ENCODE measurements around the gene IPO8. TPM values are rescaled to one million over a fixed set of nuclear protein-coding genes. Genes with fewer than 3 reads are reported as not detected.

The IPO8 gene
- total and polyA plus RNA-seq, 4 donors = 6.7 to 52.7 (median 33.0) TPM

- DNase-seq = no peak
- TF ChIP-seq, protein P1, sequence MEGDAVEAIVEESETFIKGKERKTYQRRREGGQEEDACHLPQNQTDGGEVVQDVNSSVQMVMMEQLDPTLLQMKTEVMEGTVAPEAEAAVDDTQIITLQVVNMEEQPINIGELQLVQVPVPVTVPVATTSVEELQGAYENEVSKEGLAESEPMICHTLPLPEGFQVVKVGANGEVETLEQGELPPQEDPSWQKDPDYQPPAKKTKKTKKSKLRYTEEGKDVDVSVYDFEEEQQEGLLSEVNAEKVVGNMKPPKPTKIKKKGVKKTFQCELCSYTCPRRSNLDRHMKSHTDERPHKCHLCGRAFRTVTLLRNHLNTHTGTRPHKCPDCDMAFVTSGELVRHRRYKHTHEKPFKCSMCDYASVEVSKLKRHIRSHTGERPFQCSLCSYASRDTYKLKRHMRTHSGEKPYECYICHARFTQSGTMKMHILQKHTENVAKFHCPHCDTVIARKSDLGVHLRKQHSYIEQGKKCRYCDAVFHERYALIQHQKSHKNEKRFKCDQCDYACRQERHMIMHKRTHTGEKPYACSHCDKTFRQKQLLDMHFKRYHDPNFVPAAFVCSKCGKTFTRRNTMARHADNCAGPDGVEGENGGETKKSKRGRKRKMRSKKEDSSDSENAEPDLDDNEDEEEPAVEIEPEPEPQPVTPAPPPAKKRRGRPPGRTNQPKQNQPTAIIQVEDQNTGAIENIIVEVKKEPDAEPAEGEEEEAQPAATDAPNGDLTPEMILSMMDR (IDR thresholded peaks at IDR 0.05; ENCODE audit: control extremely low read depth, extremely low read depth) = no peak
These were observed 4.7 kb upstream of the IPO8 start for GRCh38 chr12:30700216-30700900.

DNA sequence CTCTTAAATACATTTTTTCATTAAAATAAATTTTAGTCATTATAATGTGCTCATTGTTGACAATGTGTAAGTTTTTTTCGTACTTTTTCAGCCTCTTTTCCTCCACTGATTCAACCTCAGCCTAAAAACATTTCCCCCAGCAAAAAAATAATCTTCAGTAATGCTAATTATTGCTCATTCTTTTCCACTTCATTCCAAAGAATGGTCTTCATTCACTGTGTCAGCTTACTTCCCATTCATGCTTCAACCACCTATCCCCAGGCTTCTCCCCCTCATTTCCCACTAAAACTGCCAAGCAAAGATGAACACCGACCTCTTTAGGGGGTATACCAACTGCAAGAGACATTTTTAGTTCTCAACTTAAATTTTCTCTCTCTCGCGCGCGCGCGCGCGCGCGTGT lies 2.7 kb upstream of the IPO8 start:
- no peak for DNase-seq
- ATAC-seq (ENCODE audit: insufficient read depth, low FRiP score) = no peak
- H3K4me3 ChIP-seq = no peak overlapping the region
- TF ChIP-seq, protein P1 (IDR thresholded peaks at IDR 0.05; ENCODE audit: control extremely low read depth, extremely low read depth) = no peak
- H3K27ac ChIP-seq (ENCODE audit: low read depth in 1 of 2, low read length in 1 of 2) = no peak overlapping the region
- H3K9me3 ChIP-seq (ENCODE audit: control insufficient read depth in 4 of 4, insufficient read depth in 3 of 4, low read length in 3 of 4) = no peaks in the 10 kb centered on the region
- H3K9ac ChIP-seq (ENCODE audit: insufficient read depth in 1 of 2, low read length in 2 of 2) = no peak overlapping the region
- 89 to 97% methylated on average over 12 of the region's 12 CpGs for WGBS, 2 donors
- H3K36me3 ChIP-seq (ENCODE audit: control insufficient read depth in 4 of 4, insufficient read depth in 4 of 4, low read length in 4 of 4) = peaks cover 0 to 6% (median 0%) of the 10 kb centered on the region in 4 donors
- H3K4me1 ChIP-seq (ENCODE audit: control insufficient read depth in 5 of 5, insufficient read depth in 5 of 5, low read length in 5 of 5) = peaks cover 0 to 14% (median 8%) of the 10 kb centered on the region in 5 donors
- H3K27me3 ChIP-seq (ENCODE audit: control insufficient read depth in 3 of 3, insufficient read depth in 3 of 3, low read length in 2 of 3) = no peaks in the 10 kb centered on the region

More at GRCh38 chr12:30700216-30700900, 4.7 kb upstream of the IPO8 start:
- H3K27ac ChIP-seq (ENCODE audit: low read depth in 1 of 2, low read length in 1 of 2) = no peak overlapping the region
- no peak overlapping the region for H3K4me3 ChIP-seq
- no peaks in the 10 kb centered on the region for H3K9me3 ChIP-seq (ENCODE audit: control insufficient read depth in 4 of 4, insufficient read depth in 3 of 4, low read length in 3 of 4)
- peaks cover 0 to 3% (median 0%) of the 10 kb centered on the region in 5 donors for H3K4me1 ChIP-seq (ENCODE audit: control insufficient read depth in 5 of 5, insufficient read depth in 5 of 5, low read length in 5 of 5)
- peaks cover 0 to 3% (median under 1%) of the 10 kb centered on the region in 4 donors for H3K36me3 ChIP-seq (ENCODE audit: control insufficient read depth in 4 of 4, insufficient read depth in 4 of 4, low read length in 4 of 4)
- H3K27me3 ChIP-seq (ENCODE audit: control insufficient read depth in 3 of 3, insufficient read depth in 3 of 3, low read length in 2 of 3) = no peaks in the 10 kb centered on the region
- no peak overlapping the region for H3K9ac ChIP-seq (ENCODE audit: insufficient read depth in 1 of 2, low read length in 2 of 2)
- ATAC-seq (ENCODE audit: insufficient read depth, low FRiP score) = no peak
- WGBS, 2 donors = 81 to 87% methylated on average over 6 of the region's 6 CpGs

DNA sequence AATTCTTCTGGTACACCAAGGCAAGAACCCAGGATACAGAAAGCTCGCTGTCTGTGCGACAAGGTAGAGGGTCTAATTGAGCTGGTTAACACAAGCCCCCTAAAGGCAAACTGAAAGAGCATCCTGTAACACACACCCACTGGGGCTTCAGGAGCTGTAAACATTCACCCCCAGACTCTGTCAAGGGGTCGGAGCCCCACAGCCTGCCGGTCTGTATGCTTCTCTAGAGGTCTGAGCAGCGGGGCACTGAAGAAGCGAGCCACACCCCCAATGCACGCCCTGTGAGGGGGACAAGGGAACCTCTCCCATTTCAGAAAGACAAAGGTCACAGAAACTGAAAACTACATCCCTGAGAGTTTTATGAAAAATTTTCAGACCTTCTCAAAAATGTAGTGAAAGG lies 1.3 kb upstream of the IPO8 start:
- 94 to 95% methylated on average over 7 of the region's 7 CpGs for WGBS, 2 donors
- peaks cover 0 to 6% (median 0%) of the 10 kb centered on the region in 4 donors for H3K36me3 ChIP-seq (ENCODE audit: control insufficient read depth in 4 of 4, insufficient read depth in 4 of 4, low read length in 4 of 4)
- DNase-seq (no peak), ATAC-seq (ENCODE audit: insufficient read depth, low FRiP score) (no peak)
- H3K27me3 ChIP-seq (ENCODE audit: control insufficient read depth in 3 of 3, insufficient read depth in 3 of 3, low read length in 2 of 3) = no peaks in the 10 kb centered on the region
- H3K27ac ChIP-seq (ENCODE audit: low read depth in 1 of 2, low read length in 1 of 2) = no peak overlapping the region
- no peaks in the 10 kb centered on the region for H3K9me3 ChIP-seq (ENCODE audit: control insufficient read depth in 4 of 4, insufficient read depth in 3 of 4, low read length in 3 of 4)
- H3K4me1 ChIP-seq (ENCODE audit: control insufficient read depth in 5 of 5, insufficient read depth in 5 of 5, low read length in 5 of 5) = peaks cover 0 to 19% (median 10%) of the 10 kb centered on the region in 5 donors
- no peak overlapping the region for H3K4me3 ChIP-seq
- H3K9ac ChIP-seq (ENCODE audit: insufficient read depth in 1 of 2, low read length in 2 of 2) = no peak overlapping the region
- TF ChIP-seq, protein P1 (IDR thresholded peaks at IDR 0.05; ENCODE audit: control extremely low read depth, extremely low read depth) = no peak

Measured in lung (tissue), 12 donors.